T-helper 1 cell treated with Interleukin-12 subunit alpha and Interleukin-12 subunit beta and Interleukin-4 antibody, amounts not matched to agents 30 μg/mL and 1 μg/mL, for 36 hours (primary cell): ENCODE measurements around the gene JAML.

Experiments
- H3K27ac Mint-ChIP-seq: one replicate; pipeline ENCODE4 v1.8.0; 2021; ENCODE audit warnings: mild to moderate bottlenecking, mixed read lengths
- H3K27me3 Mint-ChIP-seq: one replicate; pipeline ENCODE4 v1.8.0; 2021; ENCODE audit warnings: low read depth, mixed read lengths
- H3K36me3 Mint-ChIP-seq: one replicate; pipeline ENCODE4 v1.8.0; 2021; ENCODE audit warnings: low read depth, mixed read lengths
- H3K4me1 Mint-ChIP-seq: one replicate; pipeline ENCODE4 v1.8.0; 2021; ENCODE audit warnings: low read depth, mixed read lengths
- H3K4me3 Mint-ChIP-seq: one replicate; pipeline ENCODE4 v1.8.0; 2021; ENCODE audit warnings: mild to moderate bottlenecking, moderate library complexity, mixed read lengths
- H3K9me3 Mint-ChIP-seq: one replicate; pipeline ENCODE4 v1.8.0; 2021; ENCODE audit warnings: mixed read lengths

The JAML gene

DNA sequence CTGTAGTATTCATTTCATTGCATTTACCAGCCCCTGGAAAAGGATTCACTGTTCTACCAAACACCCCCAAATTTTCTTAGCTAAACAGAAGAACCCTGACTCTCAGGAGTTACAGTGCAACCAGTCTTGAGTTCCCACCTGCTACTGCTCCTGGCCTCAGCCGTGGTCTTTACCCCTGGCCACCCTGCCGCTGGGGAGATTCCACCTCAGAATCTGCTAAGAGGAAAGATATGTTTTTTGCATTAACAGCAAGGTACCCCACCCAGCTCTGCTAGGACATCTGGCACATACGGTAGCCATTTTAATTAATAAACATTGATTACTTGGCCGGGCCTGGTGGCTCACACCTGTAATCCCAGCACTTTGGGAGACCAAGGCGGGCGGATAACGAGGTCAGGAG is 9.0 kb downstream of the JAML start:
- peak overlapping the region; percentile 52 for H3K4me3 Mint-ChIP-seq
- no peaks in the 10 kb centered on the region for H3K9me3 Mint-ChIP-seq
- peak overlapping the region; percentile 86 for H3K27ac Mint-ChIP-seq
- peaks cover 40% of the 10 kb centered on the region for H3K36me3 Mint-ChIP-seq
- peaks cover 82% of the 10 kb centered on the region for H3K4me1 Mint-ChIP-seq
- H3K27me3 Mint-ChIP-seq, result no peaks in the 10 kb centered on the region

DNA sequence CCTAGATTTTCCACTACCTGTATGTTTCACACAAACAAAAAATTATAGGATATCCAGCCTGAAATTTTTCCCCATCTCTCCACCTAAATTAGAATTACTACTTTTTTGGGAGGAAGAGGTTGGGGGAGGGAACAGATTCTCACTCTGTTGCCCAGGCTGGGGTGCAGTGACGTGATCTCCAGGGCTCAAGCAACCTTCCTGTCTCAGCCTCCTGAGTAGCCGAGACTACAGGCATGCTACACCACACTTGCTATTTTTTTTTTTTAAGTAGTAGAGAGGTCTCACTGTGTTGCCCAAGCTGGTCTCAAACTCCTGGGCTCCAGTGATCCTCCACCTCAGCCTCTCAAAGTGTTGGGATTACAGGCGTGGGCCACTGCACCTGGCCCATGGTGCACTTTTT is 9.5 kb downstream of the JAML start:
- Mint-ChIP-seq H3K27me3 (no peaks in the 10 kb centered on the region), H3K4me3 (peak overlapping the region; percentile 54), H3K9me3 (no peaks in the 10 kb centered on the region), H3K36me3 (peaks cover 45% of the 10 kb centered on the region), H3K27ac (peak overlapping the region; percentile 86), H3K4me1 (peaks cover 79% of the 10 kb centered on the region)

DNA sequence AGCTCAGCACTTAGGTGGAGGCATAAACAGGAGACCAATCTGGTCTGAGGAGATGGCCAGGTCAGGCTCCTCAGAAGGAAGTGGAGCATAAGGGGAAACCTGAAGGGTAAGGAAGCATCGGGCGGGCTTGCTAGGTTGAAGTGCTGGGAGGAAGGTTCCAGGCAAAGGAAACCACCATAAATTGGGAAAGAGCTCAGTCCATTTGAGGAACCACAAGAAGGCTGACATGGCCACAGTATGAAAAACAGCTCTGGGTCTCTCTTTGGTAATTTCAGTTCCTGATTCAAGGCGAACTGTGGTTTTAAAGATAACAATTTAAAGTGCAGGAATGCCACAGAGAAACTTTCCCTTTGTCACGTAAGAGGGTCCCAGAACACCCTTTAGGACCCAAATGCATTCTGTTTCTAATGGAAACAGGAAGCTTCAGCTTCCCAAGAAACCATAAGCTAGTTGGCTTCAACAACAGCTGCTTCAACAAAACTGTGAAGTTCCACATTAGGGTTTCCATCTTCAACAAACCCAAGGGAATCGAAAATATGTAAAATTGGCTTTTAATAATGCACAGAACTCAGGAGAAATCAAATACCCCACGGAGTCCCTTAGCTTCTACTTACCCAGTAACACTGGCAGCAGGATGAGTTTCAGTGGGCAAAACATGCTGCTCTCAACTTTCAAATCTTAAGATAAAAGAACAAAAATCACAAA is 10.4 kb downstream of the JAML start:
- H3K27ac Mint-ChIP-seq, result peak overlapping the region; percentile 86
- H3K4me1 Mint-ChIP-seq, result peaks cover 71% of the 10 kb centered on the region
- peaks cover 40% of the 10 kb centered on the region for H3K36me3 Mint-ChIP-seq
- H3K4me3 Mint-ChIP-seq, result peak overlapping the region; percentile 54
- H3K27me3 Mint-ChIP-seq, result no peaks in the 10 kb centered on the region
- H3K9me3 Mint-ChIP-seq, result no peaks in the 10 kb centered on the region

GRCh38 chr11:118213781-118214180 is 11.0 kb downstream of the JAML start:
- H3K27ac Mint-ChIP-seq, result peak overlapping the region; percentile 69
- peaks cover 70% of the 10 kb centered on the region for H3K4me1 Mint-ChIP-seq
- peaks cover 40% of the 10 kb centered on the region for H3K36me3 Mint-ChIP-seq
- H3K4me3 Mint-ChIP-seq, result peak overlapping the region; percentile 12
- no peaks in the 10 kb centered on the region for H3K27me3 Mint-ChIP-seq
- no peaks in the 10 kb centered on the region for H3K9me3 Mint-ChIP-seq

GRCh38 chr11:118213201-118213600 is 11.6 kb downstream of the JAML start:
- H3K4me3 Mint-ChIP-seq, result peak overlapping the region; percentile 9
- H3K27ac Mint-ChIP-seq, result peak overlapping the region; percentile 69
- peaks cover 39% of the 10 kb centered on the region for H3K36me3 Mint-ChIP-seq

GRCh38 chr11:118212781-118213191 is 12.0 kb downstream of the JAML start:
- Mint-ChIP-seq H3K9me3 (no peaks in the 10 kb centered on the region), H3K4me1 (peaks cover 71% of the 10 kb centered on the region), H3K4me3 (no peak overlapping the region), H3K27ac (no peak overlapping the region), H3K27me3 (no peaks in the 10 kb centered on the region), H3K36me3 (peaks cover 42% of the 10 kb centered on the region)

More at GRCh38 chr11:118213201-118213600, 11.6 kb downstream of the JAML start:
- Mint-ChIP-seq H3K4me1 (peaks cover 69% of the 10 kb centered on the region), H3K9me3 (no peaks in the 10 kb centered on the region), H3K27me3 (no peaks in the 10 kb centered on the region)

- Mint-ChIP-seq H3K27me3 (no peaks in the 10 kb centered on the region), H3K36me3 (peaks cover 44% of the 10 kb centered on the region), H3K4me1 (peaks cover 67% of the 10 kb centered on the region), H3K9me3 (no peaks in the 10 kb centered on the region), H3K27ac (no peak overlapping the region), H3K4me3 (no peak overlapping the region)
These were observed 12.6 kb downstream of the JAML start for GRCh38 chr11:118212131-118212725.

DNA sequence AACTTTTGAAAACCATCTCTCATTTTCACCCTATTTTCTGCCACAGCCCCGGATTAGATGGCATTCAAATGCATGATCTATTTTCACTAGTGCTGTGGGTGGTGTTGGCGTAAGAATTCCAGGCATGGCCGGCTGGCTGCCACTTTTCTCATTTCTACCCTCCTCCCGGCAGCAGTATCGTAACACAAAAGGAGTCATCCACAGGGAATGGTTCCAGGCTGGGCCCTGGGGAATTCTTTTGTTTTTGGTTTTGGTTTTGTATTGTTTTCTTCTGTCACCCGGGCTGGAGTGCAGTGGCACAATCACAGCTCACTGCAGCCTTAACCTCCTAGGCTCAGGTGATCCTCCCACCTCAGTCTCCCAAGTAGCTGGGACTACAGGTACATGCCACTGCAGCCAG is 13.8 kb downstream of the JAML start:
- Mint-ChIP-seq H3K4me3 (no peak overlapping the region), H3K9me3 (peaks cover 3% of the 10 kb centered on the region), H3K27ac (no peak overlapping the region), H3K36me3 (peaks cover 52% of the 10 kb centered on the region), H3K4me1 (peaks cover 68% of the 10 kb centered on the region), H3K27me3 (no peaks in the 10 kb centered on the region)

- peaks cover 59% of the 10 kb centered on the region for H3K36me3 Mint-ChIP-seq
- no peaks in the 10 kb centered on the region for H3K27me3 Mint-ChIP-seq
- no peak overlapping the region for H3K27ac Mint-ChIP-seq
- peaks cover 70% of the 10 kb centered on the region for H3K4me1 Mint-ChIP-seq
- peaks cover 5% of the 10 kb centered on the region for H3K9me3 Mint-ChIP-seq
- H3K4me3 Mint-ChIP-seq, result no peak overlapping the region
These were observed 14.5 kb downstream of the JAML start for GRCh38 chr11:118210323-118210722.

DNA sequence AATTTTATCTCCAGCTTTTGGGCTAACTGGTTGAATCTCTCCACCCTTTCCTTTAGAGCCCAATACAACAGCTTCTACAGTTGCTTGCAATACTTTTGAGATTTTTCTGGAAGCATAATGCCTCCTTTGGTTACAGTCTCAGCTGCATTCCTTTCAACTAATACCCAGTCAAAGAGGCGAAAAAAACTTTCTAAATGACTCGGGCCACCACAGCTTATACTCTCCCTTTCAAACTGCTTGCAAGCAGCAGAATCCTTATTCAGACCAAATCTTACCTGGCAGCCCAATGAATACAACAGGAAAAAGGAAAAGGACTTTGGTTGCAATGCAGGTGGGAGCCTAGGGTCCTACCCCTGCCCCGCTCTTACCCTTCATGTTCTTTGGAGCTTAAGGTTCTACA is 15.8 kb downstream of the JAML start:
- H3K27me3 Mint-ChIP-seq, result no peaks in the 10 kb centered on the region
- no peak overlapping the region for H3K4me3 Mint-ChIP-seq
- peaks cover 5% of the 10 kb centered on the region for H3K9me3 Mint-ChIP-seq
- H3K36me3 Mint-ChIP-seq, result peaks cover 63% of the 10 kb centered on the region
- H3K4me1 Mint-ChIP-seq, result peaks cover 60% of the 10 kb centered on the region
- H3K27ac Mint-ChIP-seq, result no peak overlapping the region

DNA sequence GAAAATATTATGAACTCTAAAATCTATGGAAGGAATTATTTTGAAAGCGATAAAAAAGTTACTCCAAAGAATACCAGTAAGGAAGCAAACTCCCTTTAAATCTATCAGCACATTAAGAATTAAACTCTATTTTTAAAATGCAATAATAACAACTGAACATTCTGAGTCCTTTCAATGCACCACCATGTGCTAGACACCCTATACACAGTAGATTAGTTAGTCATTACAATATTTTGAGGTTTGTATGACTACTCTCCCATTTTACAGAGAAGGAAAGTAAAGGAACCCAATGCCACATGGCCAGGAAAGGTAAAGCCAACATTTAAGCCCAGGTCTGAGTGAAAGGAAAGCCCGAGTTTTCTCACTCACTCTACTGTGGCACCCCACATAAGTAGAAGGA is 17.7 kb downstream of the JAML start:
- Mint-ChIP-seq H3K27me3 (no peaks in the 10 kb centered on the region), H3K4me3 (peak overlapping the region; percentile 71), H3K4me1 (peaks cover 41% of the 10 kb centered on the region), H3K27ac (peak overlapping the region; percentile 91), H3K9me3 (peaks cover 5% of the 10 kb centered on the region), H3K36me3 (peaks cover 49% of the 10 kb centered on the region)

GRCh38 chr11:118206391-118207031 is 18.3 kb downstream of the JAML start:
- H3K27ac Mint-ChIP-seq, result peak overlapping the region; percentile 91
- H3K4me3 Mint-ChIP-seq, result peak overlapping the region; percentile 71
- peaks cover 5% of the 10 kb centered on the region for H3K9me3 Mint-ChIP-seq
- H3K36me3 Mint-ChIP-seq, result peaks cover 43% of the 10 kb centered on the region
- peaks cover 37% of the 10 kb centered on the region for H3K4me1 Mint-ChIP-seq
- H3K27me3 Mint-ChIP-seq, result no peaks in the 10 kb centered on the region

GRCh38 chr11:118205606-118206378 is 19.0 kb downstream of the JAML start:
- no peaks in the 10 kb centered on the region for H3K27me3 Mint-ChIP-seq
- peaks cover 35% of the 10 kb centered on the region for H3K4me1 Mint-ChIP-seq
- H3K36me3 Mint-ChIP-seq, result peaks cover 38% of the 10 kb centered on the region
- peak overlapping the region; percentile 91 for H3K27ac Mint-ChIP-seq
- H3K9me3 Mint-ChIP-seq, result peaks cover 5% of the 10 kb centered on the region
- H3K4me3 Mint-ChIP-seq, result peak overlapping the region; percentile 71

DNA sequence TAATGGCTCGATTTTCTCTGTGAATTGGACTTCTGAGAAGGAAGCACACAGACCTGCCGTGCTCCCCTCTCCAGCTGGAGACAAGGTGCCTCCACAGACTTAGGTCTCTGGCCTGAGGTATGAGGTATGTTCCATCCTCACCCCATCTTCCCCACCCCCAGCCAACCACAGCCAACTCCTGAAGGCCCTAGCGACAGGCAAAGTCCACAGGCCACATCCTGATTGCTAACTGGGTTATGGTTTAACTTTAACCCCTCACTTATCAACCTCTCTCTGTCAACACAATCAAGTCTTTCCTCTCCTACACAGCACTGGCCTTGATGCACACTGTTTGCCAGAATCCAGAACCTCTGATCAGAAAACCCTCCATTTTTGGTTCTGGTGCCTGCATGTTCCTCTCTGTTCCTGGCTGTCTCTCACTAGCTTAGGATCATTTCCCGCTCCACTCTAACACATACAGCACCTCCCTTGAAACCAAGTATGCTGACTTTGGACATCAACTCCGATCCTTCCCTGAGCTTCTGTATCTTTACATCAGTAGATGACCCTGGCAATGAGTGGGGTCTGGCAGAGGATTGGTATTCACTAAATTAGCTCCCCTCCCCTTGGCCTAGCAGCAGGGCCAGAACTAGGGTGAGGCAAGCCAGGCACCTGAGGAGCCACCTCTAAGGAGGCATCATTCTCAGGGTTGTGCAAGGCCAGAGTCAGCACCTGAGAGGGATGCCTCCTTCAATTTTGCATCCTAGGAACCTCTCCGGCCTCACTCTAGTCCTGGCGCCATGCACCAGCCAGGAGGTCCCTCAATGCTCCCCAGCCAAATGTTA is 22.0 kb downstream of the JAML start:
- H3K36me3 Mint-ChIP-seq, result peaks cover 28% of the 10 kb centered on the region
- peaks cover 36% of the 10 kb centered on the region for H3K4me1 Mint-ChIP-seq
- H3K27me3 Mint-ChIP-seq, result no peaks in the 10 kb centered on the region
- H3K4me3 Mint-ChIP-seq, result no peak overlapping the region
- H3K27ac Mint-ChIP-seq, result no peak overlapping the region
- peaks cover 5% of the 10 kb centered on the region for H3K9me3 Mint-ChIP-seq
